Measurements from ENCODE around the gene PHLDA3.
"Not testable (repeated sequence)": the region's sequence is repeated elsewhere in the genome, so short reads cannot be mapped to it uniquely, and the experiment has no call there.

PHLDA3 gene

GRCh38 chr1:201503397-201504176, 34.6 kb upstream of the PHLDA3 start:
- DNase-seq, result no peak

GRCh38 chr1:201502511-201502857, 33.5 kb upstream of the PHLDA3 start:
- no peak for DNase-seq

GRCh38 chr1:201501812-201502510, 33.0 kb upstream of the PHLDA3 start:
- no peak for DNase-seq

- DNase-seq, result no peak
Observed at GRCh38 chr1:201501144-201501543, 32.2 kb upstream of the PHLDA3 start.

GRCh38 chr1:201500670-201501120, 31.7 kb upstream of the PHLDA3 start:
- DNase-seq, result no peak

- DNase-seq, result no peak
Observed at GRCh38 chr1:201499795-201500669, 31.0 kb upstream of the PHLDA3 start.

GRCh38 chr1:201499191-201499590, 30.2 kb upstream of the PHLDA3 start:
- no peak for DNase-seq

- no peak for DNase-seq
Observed at GRCh38 chr1:201498621-201499020, 29.6 kb upstream of the PHLDA3 start.

- DNase-seq, result no peak
Observed at GRCh38 chr1:201497935-201498509, 29.0 kb upstream of the PHLDA3 start.

GRCh38 chr1:201496296-201496690, 27.3 kb upstream of the PHLDA3 start:
- DNase-seq, result no peak

- DNase-seq, result no peak
Observed at GRCh38 chr1:201495551-201496295, 26.7 kb upstream of the PHLDA3 start.

- DNase-seq, result no peak
Observed at GRCh38 chr1:201493757-201494617, 25.0 kb upstream of the PHLDA3 start.

- DNase-seq, result not testable (repeated sequence)
Observed at GRCh38 chr1:201493026-201493656, 24.2 kb upstream of the PHLDA3 start.

GRCh38 chr1:201491896-201492511, 23.0 kb upstream of the PHLDA3 start:
- DNase-seq, result no peak

- no peak for DNase-seq
Observed at GRCh38 chr1:201490708-201491131, 21.7 kb upstream of the PHLDA3 start.

- DNase-seq, result no peak
Observed at GRCh38 chr1:201489643-201490261, 20.8 kb upstream of the PHLDA3 start.

GRCh38 chr1:201488830-201489589, 20.0 kb upstream of the PHLDA3 start:
- DNase-seq, result no peak

- no peak for DNase-seq
Observed at GRCh38 chr1:201487742-201488141, 18.8 kb upstream of the PHLDA3 start.

GRCh38 chr1:201486187-201486586, 17.2 kb upstream of the PHLDA3 start:
- no peak for DNase-seq
